ENCODE data around the gene MYO7B. TPM values are rescaled to one million over a fixed set of nuclear protein-coding genes. Genes with fewer than 3 reads are reported as not detected.
A peak's percentile ranks its signal among the peaks of the same experiment; 100 is the strongest.

Gene MYO7B
- total RNA-seq, 1 donor from 2014 or later = 1.3 TPM

DNA sequence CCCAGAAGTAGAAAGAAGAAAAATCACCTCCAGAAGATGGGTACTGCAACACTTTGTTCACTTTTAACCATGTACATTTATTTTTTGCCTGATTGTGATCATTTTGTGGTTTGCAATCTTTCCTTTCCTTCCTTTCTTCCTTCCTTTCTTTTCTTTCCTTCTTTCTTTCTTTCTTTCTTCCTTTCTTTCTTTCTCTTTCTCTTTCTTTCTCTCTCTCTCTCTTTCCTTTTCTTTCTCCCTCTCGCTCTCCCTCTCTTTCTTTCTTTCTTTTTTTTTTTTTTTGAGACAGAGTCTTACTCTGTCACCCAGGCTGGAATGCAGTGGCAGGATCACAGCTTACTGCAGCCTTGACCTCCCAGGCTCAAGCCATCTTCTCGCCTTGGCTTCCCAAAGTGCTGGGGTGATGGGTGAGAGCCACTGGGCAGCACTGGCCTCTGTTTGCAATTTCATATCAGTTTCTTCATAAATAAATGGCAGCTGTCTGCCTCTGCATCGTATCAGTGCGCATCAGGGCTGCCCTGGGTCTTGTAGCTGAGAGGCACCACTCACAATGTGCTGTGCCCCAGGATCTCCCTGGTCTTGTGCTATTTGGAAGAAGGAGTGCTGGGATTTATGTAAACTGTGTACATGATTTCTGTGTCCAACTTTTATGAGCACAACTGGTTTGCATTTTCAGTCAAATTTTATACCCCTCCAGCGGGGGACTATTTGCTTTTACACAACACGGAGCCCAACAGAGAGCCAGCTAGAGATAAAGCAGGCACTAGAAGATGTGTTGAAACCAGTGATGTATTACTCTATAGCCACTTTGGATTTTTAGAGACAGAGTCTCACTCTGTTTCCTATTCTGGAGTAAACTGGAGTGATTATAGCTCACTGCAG, 146.7 kb downstream of the MYO7B start:
- Histone ChIP-seq H3K27ac (peak overlapping the region; percentile 42 to 55), H3K4me1 (peaks cover 8 to 23% of the 10 kb centered on the region in 2 donors), H3K36me3 (no peaks in the 10 kb centered on the region), H3K9me3 (no peaks in the 10 kb centered on the region), H3K27me3 (no peaks in the 10 kb centered on the region), H3K4me3 (no peak overlapping the region)
- TF ChIP-seq, protein P1, sequence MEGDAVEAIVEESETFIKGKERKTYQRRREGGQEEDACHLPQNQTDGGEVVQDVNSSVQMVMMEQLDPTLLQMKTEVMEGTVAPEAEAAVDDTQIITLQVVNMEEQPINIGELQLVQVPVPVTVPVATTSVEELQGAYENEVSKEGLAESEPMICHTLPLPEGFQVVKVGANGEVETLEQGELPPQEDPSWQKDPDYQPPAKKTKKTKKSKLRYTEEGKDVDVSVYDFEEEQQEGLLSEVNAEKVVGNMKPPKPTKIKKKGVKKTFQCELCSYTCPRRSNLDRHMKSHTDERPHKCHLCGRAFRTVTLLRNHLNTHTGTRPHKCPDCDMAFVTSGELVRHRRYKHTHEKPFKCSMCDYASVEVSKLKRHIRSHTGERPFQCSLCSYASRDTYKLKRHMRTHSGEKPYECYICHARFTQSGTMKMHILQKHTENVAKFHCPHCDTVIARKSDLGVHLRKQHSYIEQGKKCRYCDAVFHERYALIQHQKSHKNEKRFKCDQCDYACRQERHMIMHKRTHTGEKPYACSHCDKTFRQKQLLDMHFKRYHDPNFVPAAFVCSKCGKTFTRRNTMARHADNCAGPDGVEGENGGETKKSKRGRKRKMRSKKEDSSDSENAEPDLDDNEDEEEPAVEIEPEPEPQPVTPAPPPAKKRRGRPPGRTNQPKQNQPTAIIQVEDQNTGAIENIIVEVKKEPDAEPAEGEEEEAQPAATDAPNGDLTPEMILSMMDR (IDR thresholded peaks at IDR 0.05) = no peak
- DNase-seq (ENCODE audit: low spot score in 2 of 2) = no peak
- intact Hi-C loops (cut with DNase I) = no loop called here

DNA sequence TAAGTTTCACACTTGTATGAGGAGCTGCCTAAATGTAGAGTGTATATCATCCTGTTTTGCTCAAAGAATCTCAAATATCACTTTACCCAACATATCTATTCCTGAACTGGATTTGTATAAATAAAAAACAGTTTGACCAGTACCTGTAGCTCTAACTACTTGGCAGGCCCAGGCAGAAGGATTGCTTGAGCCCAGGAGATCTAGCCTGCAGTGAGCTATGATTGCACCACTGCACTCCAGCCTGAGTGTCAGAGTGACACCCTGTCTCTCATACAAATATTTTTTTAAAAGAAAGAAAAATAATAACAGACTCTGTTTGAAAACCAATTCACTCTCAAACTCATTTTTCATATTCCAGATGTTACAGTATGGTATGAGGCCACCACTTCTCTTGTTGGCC, 147.6 kb downstream of the MYO7B start:
- peaks cover 8 to 23% of the 10 kb centered on the region in 2 donors for H3K4me1 ChIP-seq
- H3K4me3 ChIP-seq = no peak overlapping the region
- H3K27me3 ChIP-seq = no peaks in the 10 kb centered on the region
- no peaks in the 10 kb centered on the region for H3K36me3 ChIP-seq
- TF ChIP-seq, protein P1 (IDR thresholded peaks at IDR 0.05) = no peak
- DNase-seq (ENCODE audit: low spot score in 2 of 2) = no peak
- H3K9me3 ChIP-seq = no peaks in the 10 kb centered on the region
- H3K27ac ChIP-seq = peak overlapping the region; percentile 12 to 55
- intact Hi-C loops (cut with DNase I) = no loop called here

- H3K27ac ChIP-seq = peak overlapping the region; percentile 35 to 55
- H3K9me3 ChIP-seq = no peaks in the 10 kb centered on the region
- DNase-seq (ENCODE audit: low spot score in 2 of 2) = no peak
- TF ChIP-seq, protein P1 (IDR thresholded peaks at IDR 0.05) = no peak
- no peaks in the 10 kb centered on the region for H3K36me3 ChIP-seq
- no peak overlapping the region for H3K4me3 ChIP-seq
- no peaks in the 10 kb centered on the region for H3K27me3 ChIP-seq
- H3K4me1 ChIP-seq = peaks cover 8 to 23% of the 10 kb centered on the region in 2 donors
- intact Hi-C loops (cut with DNase I) = no loop called here
These were observed 148.3 kb downstream of the MYO7B start for GRCh38 chr2:127683757-127684156.

GRCh38 chr2:127685410-127686080, 150.1 kb downstream of the MYO7B start:
- Histone ChIP-seq H3K4me1 (peaks cover 8 to 23% of the 10 kb centered on the region in 2 donors), H3K9me3 (no peaks in the 10 kb centered on the region), H3K27ac (no peak overlapping the region), H3K36me3 (no peaks in the 10 kb centered on the region), H3K27me3 (no peaks in the 10 kb centered on the region), H3K4me3 (no peak overlapping the region)
- intact Hi-C loops (cut with DNase I) = no loop called here
- DNase-seq (ENCODE audit: low spot score in 2 of 2) = no peak
- TF ChIP-seq, protein P1 (IDR thresholded peaks at IDR 0.05) = no peak

Other genes starting within 250 kb of the MYO7B start
- 35.3 TPM for gene ERCC3, start 241.5 kb upstream of the MYO7B start, total RNA-seq
- 47.7 TPM for gene MAP3K2, start 147.7 kb upstream of the MYO7B start, total RNA-seq
- not detected for gene PROC, start 117.3 kb upstream of the MYO7B start, total RNA-seq
- 54.6 TPM for gene IWS1, start 9.2 kb upstream of the MYO7B start, total RNA-seq
- gene GPR17, start 110.5 kb downstream of the MYO7B start, total RNA-seq = not detected
- gene LIMS2, start 139.8 kb downstream of the MYO7B start, total RNA-seq = 169 TPM
- gene SFT2D3, start 165.8 kb downstream of the MYO7B start, total RNA-seq = 8.3 TPM